ENCODE measurements around the gene STK33. TPM values are rescaled to one million over a fixed set of nuclear protein-coding genes. Genes with fewer than 3 reads are reported as not detected.

STK33 gene
- total RNA-seq, 1 donor from 2014 or later = 14.9 TPM

DNA sequence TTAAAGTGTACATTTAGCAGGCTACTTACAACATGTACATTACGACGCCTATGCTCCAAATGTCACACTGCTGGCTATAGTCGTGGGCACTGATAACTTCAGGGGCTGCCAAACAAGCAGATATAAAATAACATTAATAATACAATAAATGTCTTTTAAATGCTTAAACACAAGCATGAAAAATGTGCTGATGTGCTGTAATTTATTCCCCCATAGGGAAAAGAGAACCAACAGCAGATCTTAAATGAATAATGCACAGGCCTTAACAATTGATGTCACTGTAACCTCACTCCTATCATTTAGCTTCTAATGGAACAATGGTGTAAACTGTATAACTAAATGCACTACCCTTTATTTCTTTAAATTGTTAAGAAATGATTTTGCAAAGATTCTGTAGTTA, 153.4 kb downstream of the STK33 start:
- Histone ChIP-seq H3K4me3 (ENCODE audit: low read depth, low read length) (no peak overlapping the region), H3K27me3 (ENCODE audit: control insufficient read depth, insufficient read depth, low read length) (no peaks in the 10 kb centered on the region), H3K36me3 (ENCODE audit: control insufficient read depth, insufficient read depth, low read length) (no peaks in the 10 kb centered on the region)
- no peak for DNase-seq (ENCODE audit: low read depth)
- TF ChIP-seq, protein P1, sequence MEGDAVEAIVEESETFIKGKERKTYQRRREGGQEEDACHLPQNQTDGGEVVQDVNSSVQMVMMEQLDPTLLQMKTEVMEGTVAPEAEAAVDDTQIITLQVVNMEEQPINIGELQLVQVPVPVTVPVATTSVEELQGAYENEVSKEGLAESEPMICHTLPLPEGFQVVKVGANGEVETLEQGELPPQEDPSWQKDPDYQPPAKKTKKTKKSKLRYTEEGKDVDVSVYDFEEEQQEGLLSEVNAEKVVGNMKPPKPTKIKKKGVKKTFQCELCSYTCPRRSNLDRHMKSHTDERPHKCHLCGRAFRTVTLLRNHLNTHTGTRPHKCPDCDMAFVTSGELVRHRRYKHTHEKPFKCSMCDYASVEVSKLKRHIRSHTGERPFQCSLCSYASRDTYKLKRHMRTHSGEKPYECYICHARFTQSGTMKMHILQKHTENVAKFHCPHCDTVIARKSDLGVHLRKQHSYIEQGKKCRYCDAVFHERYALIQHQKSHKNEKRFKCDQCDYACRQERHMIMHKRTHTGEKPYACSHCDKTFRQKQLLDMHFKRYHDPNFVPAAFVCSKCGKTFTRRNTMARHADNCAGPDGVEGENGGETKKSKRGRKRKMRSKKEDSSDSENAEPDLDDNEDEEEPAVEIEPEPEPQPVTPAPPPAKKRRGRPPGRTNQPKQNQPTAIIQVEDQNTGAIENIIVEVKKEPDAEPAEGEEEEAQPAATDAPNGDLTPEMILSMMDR (IDR thresholded peaks at IDR 0.05; ENCODE audit: insufficient read depth, low read length, poor library complexity, severe bottlenecking) = no peak

DNA sequence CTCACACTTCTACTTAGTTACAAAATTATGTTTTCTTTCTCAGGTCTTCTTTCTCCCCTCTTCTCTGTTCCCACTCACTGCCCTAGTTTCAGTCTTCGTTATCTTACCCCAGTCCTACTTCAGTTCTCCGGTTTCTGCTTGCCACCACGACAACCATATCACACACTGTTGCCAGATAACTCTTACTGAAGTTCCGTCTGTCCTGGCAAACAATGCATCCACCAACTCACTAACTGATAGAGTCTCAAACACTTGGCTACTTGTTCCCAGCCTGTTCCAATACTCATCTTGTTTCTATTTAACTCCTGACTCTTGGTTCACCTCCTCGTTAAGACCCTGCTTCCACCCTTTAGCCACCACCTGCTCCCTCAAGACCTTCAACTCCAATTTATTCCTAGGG, 164.5 kb downstream of the STK33 start:
- Histone ChIP-seq H3K27me3 (ENCODE audit: control insufficient read depth, insufficient read depth, low read length) (no peaks in the 10 kb centered on the region), H3K4me3 (ENCODE audit: low read depth, low read length) (no peak overlapping the region), H3K36me3 (ENCODE audit: control insufficient read depth, insufficient read depth, low read length) (no peaks in the 10 kb centered on the region)
- TF ChIP-seq, protein P1 (IDR thresholded peaks at IDR 0.05; ENCODE audit: insufficient read depth, low read length, poor library complexity, severe bottlenecking) = no peak
- no peak for DNase-seq (ENCODE audit: low read depth)

DNA sequence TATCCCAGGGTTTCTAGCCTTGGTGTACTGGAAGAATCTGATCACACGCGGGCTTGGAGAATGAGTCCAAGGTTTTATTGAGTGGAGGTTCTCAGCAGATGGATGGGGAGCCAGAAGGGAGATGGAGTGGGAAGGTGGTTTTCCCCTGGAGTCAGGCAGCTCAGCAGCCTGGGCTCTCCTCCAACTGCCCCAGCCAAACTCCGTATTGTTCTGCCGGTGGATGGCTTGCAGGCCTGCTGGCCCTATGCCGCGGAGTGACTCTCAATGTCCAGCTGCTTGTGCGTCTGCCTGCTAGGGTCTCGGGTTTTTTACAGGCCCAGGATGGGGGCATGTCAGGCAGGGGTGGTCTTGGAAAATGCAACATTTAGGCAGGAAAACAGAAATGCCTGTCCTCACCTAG, 168.0 kb downstream of the STK33 start:
- no peaks in the 10 kb centered on the region for H3K27me3 ChIP-seq (ENCODE audit: control insufficient read depth, insufficient read depth, low read length)
- no peak for DNase-seq (ENCODE audit: low read depth)
- H3K36me3 ChIP-seq (ENCODE audit: control insufficient read depth, insufficient read depth, low read length) = no peaks in the 10 kb centered on the region
- no peak overlapping the region for H3K4me3 ChIP-seq (ENCODE audit: low read depth, low read length)
- TF ChIP-seq, protein P1 (IDR thresholded peaks at IDR 0.05; ENCODE audit: insufficient read depth, low read length, poor library complexity, severe bottlenecking) = no peak

DNA sequence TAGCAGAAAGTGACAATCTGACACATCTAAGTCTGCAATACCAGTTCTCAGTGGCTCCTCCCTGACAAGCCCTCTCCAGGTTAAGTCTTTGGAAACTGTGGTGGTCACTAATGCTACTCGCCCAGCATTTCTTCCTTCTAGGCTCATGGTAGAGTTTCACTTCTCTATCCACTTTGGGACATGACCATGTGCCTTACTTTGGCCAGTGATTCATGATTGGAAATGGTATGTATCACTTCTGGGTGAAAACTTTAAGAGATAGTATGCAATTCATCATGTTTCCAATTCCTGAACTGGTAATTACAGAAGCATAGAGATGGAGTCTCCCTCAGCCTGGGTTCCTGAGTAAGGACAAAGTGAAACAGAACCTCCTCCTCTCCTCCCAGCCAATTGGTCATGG, 178.8 kb downstream of the STK33 start:
- no peaks in the 10 kb centered on the region for H3K36me3 ChIP-seq (ENCODE audit: control insufficient read depth, insufficient read depth, low read length)
- H3K4me3 ChIP-seq (ENCODE audit: low read depth, low read length) = no peak overlapping the region
- DNase-seq (ENCODE audit: low read depth) = no peak
- TF ChIP-seq, protein P1 (IDR thresholded peaks at IDR 0.05; ENCODE audit: insufficient read depth, low read length, poor library complexity, severe bottlenecking) = no peak
- H3K27me3 ChIP-seq (ENCODE audit: control insufficient read depth, insufficient read depth, low read length) = no peaks in the 10 kb centered on the region

DNA sequence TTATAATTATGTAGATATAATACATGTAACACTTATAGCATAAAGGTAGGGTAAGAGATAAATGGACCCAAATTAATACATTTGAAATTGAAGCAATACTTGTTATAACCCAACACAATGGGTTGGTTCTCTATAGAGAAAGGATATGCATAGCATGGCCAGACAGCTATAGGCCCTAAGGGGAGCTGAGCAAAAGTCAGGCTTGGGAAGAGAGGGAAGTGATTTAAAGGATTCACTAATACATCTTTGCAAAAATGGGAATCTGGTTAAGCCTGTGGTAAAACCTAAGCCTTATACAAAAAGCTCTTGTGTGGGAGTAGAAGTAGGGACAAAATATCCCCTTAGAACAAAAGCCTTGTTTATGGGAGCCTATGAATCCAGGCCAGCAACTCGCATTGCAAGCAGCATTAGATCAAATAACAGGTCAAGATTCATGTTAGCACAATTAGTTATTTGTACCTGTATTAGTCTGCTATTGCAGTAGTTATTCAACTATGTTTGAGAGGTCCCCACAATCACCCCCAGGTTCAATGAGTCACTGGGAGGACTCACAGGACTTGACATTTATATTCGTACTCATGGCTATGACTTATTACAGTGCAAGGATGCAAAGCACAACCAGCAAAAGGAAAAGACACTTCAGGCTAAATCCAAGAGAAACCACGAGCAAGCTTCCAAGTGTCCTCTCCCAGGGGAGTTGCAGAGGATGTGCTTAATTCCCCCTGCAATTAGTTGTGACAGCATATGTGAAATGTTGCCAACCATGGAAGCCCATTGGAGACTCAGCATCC, 185.7 kb downstream of the STK33 start:
- no peak for DNase-seq (ENCODE audit: low read depth)
- no peaks in the 10 kb centered on the region for H3K27me3 ChIP-seq (ENCODE audit: control insufficient read depth, insufficient read depth, low read length)
- TF ChIP-seq, protein P1 (IDR thresholded peaks at IDR 0.05; ENCODE audit: insufficient read depth, low read length, poor library complexity, severe bottlenecking) = no peak
- no peaks in the 10 kb centered on the region for H3K36me3 ChIP-seq (ENCODE audit: control insufficient read depth, insufficient read depth, low read length)
- no peak overlapping the region for H3K4me3 ChIP-seq (ENCODE audit: low read depth, low read length)

DNA sequence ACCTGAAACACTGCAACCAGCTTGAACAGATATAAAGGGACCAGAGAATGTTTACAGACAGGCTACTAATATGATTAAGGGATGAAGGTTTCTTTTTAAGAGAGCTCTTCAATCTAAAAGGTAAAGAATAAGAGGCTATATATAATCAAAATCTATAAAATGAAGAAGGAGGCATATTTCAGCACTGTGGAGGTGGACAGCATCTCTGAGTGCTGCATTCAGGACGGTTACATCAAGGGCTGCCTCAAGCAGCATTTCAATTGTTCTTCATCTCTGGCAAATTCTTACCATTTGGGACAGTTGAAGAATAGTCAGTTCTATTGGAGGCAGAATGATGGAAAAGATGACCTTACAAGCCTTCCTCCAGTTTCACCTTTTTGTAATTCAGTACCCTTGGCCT, 190.7 kb downstream of the STK33 start:
- TF ChIP-seq, protein P1 (IDR thresholded peaks at IDR 0.05; ENCODE audit: insufficient read depth, low read length, poor library complexity, severe bottlenecking) = no peak
- no peaks in the 10 kb centered on the region for H3K36me3 ChIP-seq (ENCODE audit: control insufficient read depth, insufficient read depth, low read length)
- H3K27me3 ChIP-seq (ENCODE audit: control insufficient read depth, insufficient read depth, low read length) = no peaks in the 10 kb centered on the region
- no peak for DNase-seq (ENCODE audit: low read depth)
- no peak overlapping the region for H3K4me3 ChIP-seq (ENCODE audit: low read depth, low read length)
